Fibroblast of peridontal ligament (primary cell): ENCODE results near the gene LMNB1.
"Not testable (repeated sequence)": the region's sequence is repeated elsewhere in the genome, so short reads cannot be mapped to it uniquely, and the experiment has no call there.

ENCODE experiments used
- DNase-seq: peaks from one replicate; pipeline ENCODE4 v3.0.0-alpha.2; 2010; ENCODE audit errors: extremely low read depth

LMNB1 gene

DNA sequence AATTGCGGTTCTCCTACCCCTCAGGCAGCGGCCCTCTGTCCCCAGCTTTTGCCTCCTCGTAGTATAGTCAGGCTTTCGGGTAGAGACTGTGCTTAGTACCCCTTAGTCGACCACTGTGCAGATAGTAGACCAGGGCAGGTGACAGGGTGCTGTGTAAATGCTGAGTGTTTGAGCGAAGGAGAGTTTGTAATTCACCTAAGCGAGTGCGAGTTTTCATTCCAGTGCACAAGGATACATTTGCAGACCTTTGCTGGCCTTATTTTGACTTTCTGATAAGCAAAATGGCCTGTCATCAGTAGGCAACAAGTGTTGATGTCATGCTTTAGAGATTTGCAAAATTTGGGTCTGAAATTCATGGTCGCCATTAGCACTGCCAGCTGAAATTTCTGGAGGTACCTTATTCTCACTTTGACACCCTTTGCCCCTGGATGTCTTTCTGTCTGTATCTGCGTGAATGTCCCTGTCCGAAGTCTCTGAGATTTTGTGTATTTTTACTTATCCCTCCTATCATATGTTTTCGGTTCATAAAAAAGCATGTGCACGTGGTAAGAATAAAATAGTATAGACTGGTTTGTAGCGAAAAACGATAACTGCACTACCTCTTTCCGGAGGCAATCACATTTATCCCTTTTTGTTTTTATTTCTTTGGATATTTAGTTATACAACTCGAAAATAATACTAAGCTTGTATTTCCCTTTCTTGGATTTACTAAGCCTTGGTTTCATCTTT, 1.9 kb downstream of the LMNB1 start:
- no peak for DNase-seq

DNA sequence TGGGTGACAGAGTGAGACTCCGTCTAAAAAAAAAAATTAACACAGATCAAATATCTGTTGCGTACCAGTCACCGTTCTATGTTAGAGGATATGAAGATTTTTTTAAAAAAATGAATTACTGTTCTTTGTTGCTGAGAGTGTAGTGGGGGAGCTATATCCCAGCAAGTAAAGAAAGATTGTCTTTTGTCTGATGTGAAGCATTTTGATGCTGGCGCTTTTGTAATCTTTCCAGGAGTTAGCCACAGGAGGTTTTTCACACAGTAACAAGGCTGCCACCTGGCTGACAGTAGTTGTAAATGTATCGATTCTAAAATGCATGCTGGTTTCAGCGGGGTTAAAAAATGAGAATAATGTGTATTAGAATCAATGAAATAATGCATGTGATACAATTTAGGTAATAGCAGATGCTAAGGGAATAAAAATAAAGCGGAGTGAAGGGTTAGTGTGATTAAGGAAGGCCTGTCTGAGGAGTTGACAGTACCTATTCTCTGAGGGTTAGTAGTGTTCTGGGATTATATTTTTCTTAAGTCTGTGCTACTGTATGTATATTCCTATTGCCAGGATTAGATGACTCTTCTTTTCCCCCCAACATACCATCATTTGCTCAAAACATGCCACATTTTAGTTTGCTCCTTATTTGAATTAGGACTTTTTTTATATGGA, 3.4 kb downstream of the LMNB1 start:
- DNase-seq, result peak; percentile 88

DNA sequence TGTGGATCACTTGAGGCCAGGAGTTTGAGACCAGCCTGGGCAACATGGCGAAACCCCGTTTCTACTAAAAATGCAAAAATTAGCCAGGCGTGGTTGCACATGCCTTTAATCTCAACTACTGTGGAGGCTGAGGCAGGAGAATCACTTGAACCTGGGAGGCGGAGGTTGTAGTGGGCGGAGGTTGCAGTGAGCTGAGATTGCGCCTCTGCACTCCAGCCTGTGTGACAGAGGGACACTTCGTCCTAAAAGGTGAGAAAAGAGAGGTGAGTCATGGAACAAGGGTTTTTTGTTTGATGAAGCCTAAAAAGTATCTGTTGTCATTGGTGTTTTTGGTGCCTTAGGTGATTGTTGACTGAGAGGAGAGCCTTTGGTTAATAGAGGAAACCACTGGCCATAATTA, 11.5 kb downstream of the LMNB1 start:
- not testable (repeated sequence) for DNase-seq

DNA sequence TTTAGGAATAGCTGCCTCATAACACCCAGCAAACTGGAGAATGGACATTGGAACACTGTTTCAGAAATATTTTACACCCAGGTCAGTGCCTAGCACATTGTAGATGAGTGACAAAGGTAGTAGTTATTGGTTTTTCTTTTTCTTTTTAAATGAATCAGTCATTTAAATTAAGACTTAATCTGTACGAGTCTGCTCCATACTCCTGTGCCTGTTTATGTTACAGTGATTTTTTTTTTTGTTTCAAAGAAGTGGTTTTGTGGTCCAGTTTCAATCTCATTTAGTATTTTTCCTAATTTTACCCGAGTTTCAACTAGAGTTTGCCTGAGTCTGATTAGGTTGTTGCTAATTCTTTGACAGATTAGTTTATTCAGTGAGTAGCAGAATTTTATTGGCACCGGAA, 16.2 kb downstream of the LMNB1 start:
- no peak for DNase-seq

DNA sequence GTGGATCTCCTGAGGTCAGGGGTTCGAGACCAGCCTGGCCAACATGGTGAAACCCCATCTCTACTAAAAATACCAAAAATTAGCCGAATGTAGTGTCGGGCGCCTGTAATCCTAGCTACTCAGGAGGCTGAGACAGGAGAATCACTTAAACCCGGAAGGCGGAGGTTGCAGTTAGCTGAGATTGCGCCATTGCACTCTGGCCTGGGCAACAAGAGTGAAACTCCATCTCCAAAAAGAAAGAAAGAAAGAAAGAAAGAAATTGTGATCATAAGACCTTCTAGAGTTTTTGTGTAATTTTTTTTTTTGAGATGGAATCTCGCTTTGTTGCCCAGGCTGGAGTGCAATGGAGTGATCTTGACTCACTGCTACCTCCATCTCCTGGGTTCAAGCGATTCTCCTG, 16.7 kb downstream of the LMNB1 start:
- not testable (repeated sequence) for DNase-seq

DNA sequence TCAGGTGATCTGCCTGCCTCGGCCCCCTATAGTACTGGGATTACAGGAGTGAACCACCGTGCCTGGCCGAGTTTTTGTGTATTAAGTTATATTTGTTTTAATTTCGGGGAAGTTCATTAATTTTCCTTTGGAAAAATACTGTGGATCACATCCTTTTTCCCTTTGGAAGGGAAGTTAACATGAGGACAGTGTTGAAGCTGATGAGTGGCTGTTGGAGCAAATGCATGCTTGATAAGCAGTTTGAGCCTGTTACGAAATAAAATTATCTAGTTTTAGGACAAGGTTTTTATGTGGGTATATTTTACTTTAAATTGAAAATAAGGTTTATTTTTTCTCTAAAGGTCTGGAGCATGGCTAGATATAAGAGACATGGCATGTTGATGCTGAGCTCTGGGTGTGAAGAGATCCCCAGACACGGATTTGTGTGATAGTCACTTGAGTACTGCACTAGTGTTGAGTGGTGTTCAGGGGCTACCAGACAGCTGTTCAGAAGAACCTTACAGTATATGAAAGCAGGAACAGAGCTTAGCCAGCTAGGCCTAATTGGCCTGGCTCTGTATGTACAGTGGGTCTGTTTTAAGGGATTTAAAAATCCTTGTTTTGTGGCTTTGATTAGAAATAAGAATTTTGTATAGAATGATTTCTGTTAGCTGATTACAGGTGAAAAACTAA, 17.4 kb downstream of the LMNB1 start:
- no peak for DNase-seq

DNA sequence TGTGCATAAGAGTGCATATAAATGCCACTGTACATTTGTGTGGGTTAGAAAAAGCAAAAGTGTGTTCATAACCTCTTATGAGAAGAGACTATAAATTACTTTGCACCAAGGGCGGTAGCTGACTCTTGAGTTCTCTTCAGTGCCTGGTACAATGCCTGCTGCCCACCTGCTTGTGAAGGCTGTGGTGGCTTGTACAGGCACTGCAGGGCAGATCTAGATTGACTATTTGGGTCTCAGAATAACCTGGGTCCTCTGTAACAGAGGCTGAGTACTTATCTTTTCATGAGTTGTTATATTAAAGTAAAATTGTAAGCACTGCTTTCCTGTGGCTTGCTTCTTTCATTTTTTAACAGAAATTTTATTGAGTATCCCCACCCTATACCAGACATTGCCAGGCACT, 22.8 kb downstream of the LMNB1 start:
- no peak for DNase-seq

DNA sequence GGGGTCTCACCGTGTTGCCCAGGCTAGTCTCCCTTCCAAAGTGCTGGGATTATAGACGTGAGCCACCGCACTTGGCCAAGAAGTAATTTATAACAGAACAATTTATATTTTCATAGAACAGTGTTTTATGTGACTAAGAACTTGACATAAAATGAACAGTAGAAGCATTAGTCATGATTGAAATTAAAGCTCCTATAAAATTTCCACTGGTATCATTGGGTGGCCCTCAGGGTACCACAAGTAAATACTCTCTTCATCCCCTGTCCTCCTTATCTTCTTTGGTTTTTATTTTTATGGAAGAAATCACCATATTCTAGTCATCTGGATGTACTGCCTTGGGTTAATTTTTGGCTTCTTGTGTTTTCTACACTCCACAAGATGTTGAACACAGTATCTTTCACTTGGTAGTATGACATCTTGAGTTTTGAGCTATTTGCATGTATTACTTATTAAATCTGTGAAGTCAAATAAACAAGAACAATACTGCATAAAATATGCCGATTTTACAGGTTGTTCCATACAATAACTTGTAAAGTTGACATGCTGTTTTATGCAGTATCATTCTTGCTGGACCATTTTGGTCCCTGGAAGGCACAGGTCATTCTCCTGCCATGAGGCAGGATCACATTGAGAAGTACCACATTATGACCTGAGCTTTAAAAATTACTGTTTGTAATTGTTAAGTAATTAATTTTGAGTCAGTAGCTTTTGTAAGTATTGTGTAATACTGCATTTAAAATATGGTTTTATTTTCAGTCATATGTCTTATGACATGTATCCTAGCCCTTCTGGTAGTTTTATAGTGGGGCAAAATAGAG, 24.4 kb downstream of the LMNB1 start:
- DNase-seq, result no peak

DNA sequence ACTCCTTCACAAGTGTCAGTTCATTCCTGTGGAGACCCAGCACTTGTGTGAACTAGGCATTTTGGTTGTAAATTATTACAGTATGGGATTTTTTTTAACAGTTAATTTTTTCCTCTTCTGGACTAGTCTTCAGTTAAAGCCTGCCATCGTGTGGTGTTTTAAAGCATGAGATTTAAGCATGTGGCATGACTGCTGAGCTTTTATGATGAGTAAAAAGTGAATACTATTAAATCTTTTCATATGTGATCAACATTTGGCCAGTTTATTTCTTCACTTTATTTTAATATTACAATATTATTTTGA, 25.0 kb downstream of the LMNB1 start:
- peak; percentile 89 for DNase-seq

DNA sequence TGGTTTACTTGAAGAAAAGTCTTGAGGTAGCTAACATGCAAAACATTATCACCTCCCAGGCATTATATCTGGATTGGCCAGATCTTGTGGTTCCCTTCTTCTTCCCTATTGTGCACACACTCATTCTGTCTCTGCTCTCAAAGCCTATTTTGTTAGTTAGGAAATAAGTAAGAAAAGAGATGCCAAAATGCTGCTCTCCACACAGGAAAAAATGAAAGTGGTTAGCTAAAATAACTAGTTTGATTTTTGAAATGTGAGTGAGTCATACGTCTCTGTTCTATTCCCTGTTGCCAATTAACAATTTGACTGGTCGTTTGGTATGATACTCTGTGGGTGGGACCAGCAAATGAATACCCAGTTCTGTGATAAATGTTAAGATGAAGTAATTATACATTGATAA, 28.1 kb downstream of the LMNB1 start:
- DNase-seq, result peak; percentile 92

DNA sequence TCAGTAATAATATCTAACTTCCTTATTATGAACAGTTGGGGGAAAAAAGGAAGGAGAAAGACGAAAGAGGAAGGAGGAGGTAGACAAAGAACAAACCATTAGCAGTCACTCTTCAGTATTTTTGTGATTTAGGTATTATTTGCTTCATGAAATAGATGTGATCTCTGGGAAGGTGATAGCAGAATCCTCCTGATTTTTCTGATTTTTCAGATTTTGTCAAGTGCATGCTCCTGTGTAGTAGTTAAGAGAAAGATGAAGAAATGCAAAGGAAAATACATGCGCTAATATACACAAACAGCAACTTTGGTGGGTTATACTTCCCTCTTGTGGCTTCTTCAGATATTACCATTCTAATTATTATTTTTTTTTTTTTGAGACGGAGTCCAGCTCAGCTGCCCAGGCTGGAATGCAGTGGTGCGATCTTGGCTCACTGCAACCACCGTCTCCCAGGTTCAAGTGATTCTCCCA, 31.6 kb downstream of the LMNB1 start:
- peak; percentile 71 for DNase-seq

DNA sequence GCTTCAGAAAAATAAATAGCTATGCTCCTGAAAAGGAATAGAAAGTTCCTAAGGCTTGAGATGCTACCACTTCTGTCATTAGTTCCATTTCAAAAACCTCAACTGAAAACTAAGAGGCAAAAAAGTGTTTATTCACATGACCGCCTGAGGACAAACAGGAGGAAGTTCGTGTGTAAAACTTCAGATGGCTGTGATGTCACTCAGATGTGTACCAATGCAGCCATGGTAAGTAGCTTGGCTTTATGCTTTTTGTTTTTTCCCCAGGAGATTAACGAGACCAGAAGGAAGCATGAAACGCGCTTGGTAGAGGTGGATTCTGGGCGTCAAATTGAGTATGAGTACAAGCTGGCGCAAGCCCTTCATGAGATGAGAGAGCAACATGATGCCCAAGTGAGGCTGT, 33.0 kb downstream of the LMNB1 start:
- no peak for DNase-seq

DNA sequence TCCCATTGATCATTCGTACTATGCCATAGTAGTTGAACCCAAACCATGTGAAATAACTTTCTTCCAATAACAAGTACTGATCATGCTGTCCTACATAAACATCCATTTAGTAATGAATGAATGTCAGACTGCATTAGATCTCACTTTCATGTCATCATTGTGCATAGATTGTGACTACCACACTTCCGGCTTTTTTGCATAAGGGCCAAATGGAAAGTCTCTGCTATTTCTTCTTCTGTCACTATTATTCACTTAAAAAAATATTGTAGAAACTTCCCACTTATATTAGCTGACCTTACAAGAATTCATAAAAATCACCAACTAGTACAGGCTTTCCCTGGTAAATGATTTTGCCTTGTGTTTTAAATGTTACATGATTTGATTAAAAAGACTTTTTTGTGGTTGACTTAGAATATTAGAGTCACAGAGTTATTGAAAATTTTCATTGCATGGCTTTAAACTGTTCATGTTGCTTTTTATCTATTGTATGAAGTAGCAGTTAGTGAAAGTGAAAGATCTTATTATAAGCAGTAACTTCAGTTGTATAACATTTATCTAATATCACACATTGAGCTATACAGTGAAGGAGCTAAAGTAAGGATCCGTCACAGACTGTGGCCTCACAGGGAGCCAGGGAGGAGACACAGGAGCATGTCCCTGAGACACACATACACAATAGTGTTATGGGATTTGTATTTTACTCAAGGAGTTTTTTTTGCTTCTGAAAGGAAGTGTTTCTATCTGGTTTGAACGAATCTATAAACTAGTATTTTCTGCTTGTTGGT, 33.9 kb downstream of the LMNB1 start:
- no peak for DNase-seq

DNA sequence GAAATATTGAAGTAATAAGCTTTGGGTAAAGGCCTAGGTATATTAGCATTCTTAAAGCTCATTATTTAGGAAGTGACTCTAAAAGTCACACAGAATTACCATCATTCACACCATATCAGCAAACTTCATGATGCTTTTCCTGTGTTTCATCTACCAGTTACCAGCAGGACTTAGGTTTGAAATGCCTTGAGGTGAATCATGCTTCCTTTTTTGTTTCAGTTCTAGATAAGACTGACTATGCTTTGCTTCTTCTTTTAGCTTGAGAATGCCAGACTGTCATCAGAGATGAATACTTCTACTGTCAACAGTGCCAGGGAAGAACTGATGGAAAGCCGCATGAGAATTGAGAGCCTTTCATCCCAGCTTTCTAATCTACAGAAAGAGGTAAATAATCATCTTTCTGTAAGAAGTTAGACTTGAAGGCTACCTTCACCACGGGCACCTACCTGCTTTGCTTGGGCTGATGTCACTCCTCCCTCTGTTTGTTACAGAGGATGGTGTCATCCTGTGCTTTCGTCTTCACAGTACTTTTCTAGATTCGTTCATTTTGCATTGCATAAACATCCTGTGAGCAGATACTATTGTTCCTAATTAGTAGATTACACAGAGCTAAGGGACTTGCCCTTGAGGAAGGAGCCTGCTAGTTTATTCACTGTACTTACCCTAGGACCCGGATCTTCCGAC, 34.7 kb downstream of the LMNB1 start:
- peak; percentile 51 for DNase-seq

DNA sequence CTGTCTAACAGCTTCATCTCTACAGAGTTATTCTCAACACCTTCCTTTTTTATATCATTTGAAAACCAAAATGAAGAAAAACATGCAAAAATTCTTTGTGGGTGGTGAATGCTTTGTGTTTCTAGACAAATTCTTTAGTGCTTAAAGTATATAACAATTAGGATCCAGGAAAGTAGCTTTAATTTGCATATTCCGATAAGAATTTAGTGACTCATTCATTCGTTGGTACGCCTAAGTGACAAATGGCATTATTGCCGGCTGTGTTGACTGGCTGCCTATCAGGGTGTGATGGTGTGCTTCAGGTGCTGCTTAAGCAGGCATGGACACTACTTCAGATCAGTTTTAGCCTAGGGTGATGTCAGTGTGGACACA, 35.2 kb downstream of the LMNB1 start:
- no peak for DNase-seq

DNA sequence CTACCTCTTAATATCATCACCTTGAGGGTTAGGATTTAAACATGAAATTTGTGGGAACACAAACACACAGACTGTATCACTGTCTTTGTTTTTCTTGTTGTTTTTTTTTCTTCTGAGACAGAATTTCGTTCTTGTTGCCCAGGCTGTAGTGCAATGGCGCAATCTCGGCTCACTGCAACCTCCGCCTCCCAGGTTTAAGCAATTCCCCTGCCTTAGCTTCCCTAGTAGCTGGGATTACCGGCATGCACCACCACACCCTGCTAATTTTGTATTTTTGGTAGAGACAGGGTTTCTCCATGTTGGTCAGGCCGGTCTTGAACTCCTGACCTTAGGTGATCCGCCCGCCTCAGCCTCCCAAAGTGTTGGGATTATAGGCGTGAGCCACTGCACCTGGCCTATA, 36.9 kb downstream of the LMNB1 start:
- not testable (repeated sequence) for DNase-seq

DNA sequence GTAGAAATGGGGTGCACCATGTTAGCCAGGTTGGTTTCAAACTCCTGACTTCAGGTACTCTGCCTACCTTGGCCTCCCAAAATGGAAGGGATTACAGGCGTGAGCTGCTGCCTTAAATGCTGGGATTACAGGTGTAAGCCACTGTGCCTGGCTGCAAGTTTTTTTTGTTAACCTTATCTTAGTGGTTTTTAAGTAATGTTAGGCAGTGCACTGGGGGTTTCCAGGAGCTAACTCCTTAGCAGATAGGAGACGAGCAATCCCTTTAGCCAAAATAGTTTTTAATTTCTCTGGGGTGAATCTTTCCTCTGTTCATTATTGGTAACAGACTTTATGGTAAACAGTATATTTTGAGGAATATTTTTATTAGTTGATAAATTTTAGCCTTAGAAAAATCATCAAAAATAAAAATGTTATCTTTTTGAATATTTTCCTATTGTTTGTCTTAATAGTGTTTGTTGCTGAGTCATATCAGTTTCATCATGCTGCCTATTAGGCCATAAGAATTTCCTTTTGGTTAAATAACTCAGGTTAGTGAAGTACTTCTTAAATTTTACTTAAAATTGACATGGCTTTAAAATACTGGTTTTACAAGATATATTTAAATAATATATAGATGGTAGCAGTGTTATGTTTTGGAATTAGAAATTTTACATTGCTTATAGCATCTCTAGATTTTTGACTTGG, 37.9 kb downstream of the LMNB1 start:
- DNase-seq, result peak; percentile 46

DNA sequence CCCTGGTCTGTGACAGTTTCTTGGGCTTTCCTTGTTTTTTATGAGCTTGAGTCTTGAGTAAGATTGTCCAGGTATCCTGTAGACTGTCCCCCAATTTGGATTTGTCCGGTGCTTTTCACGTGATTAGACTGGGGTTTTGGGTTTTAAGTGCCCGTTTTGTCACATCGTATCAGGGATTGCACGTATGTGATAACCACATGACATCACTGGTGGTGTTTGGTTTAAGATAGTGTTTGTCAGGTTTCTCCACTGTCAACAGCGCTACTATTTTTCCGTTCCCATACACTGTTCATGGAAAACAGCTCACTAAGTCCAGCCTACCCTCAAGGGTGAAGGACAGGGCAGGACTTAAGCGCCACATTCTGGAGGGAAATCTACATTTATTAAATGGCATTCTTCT, 39.7 kb downstream of the LMNB1 start:
- no peak for DNase-seq

DNA sequence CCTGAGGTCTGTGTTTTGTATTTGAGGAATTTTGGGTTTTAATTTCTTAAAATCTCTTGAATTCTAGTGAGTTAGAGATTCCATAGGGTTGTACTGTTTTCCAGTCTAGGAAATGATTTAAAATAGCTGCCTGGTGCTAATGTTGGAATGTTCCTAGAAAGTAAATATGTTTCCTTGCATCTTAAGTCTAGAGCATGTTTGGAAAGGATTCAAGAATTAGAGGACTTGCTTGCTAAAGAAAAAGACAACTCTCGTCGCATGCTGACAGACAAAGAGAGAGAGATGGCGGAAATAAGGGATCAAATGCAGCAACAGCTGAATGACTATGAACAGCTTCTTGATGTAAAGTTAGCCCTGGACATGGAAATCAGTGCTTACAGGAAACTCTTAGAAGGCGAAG, 41.8 kb downstream of the LMNB1 start:
- DNase-seq, result no peak

DNA sequence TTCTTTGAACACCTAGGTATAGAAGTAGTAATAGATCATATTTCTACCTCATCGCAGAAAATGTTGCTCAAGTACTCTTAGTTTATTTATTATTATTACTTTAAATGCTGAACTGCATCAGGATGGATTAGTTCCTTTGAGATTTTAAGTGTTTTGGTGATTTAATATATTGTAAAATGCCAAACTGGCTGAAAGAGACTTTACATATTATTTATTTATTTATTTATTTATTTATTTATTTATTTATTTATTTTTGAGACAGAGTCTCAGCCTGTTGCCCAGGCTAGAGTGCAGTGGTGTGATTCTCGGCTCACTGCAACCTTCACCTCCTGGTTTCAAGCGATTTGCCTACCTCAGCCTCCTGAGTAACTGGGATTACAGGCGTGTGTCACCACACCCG, 42.3 kb downstream of the LMNB1 start:
- DNase-seq, result no peak
